ENCODE data around the gene CALM3.

DNA sequence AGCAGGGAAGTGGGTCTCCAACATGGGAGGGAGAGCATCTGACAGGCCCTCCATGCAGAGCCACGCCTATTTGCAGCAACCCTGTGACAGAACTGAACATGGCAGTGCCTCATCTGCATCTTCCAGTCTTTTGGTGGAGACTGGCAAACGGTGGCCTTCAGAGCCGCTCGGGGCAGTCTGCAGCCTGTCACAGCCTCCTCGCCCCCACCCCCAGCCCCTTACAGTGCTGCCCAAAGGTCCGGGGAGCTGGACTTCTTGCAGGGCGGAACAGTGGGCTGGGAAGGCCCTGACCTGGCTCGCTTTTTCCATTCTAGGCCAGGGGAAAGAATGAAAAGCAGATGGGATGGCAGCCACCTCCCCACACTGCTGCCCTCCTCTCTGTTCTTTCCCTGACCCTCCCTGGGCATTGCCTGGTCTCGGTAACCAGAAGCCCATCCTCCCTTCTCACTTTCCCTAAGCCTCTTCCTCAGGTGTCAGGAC lies 2.7 kb downstream of the CALM3 start:
- TF ChIP-seq POLR2A (IDR thresholded peaks at IDR 0.05; ENCODE audit: low read depth, low read length) (no peak), EZH2 (IDR thresholded peaks at IDR 0.05; ENCODE audit: borderline replicate concordance, low read depth, low read length, severe bottlenecking) (no peak), POLR2AphosphoS5 (IDR thresholded peaks at IDR 0.05; ENCODE audit: insufficient read depth, low read depth, low read length) (no peak)
- TF ChIP-seq, protein P1, sequence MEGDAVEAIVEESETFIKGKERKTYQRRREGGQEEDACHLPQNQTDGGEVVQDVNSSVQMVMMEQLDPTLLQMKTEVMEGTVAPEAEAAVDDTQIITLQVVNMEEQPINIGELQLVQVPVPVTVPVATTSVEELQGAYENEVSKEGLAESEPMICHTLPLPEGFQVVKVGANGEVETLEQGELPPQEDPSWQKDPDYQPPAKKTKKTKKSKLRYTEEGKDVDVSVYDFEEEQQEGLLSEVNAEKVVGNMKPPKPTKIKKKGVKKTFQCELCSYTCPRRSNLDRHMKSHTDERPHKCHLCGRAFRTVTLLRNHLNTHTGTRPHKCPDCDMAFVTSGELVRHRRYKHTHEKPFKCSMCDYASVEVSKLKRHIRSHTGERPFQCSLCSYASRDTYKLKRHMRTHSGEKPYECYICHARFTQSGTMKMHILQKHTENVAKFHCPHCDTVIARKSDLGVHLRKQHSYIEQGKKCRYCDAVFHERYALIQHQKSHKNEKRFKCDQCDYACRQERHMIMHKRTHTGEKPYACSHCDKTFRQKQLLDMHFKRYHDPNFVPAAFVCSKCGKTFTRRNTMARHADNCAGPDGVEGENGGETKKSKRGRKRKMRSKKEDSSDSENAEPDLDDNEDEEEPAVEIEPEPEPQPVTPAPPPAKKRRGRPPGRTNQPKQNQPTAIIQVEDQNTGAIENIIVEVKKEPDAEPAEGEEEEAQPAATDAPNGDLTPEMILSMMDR (IDR thresholded peaks at IDR 0.05; ENCODE audit: extremely low read depth in 1 of 2, insufficient read depth in 1 of 2, low read depth in 1 of 2, low read length in 2 of 2), result no peak
